Suprapubic skin (tissue), 4 donors: ENCODE data around the gene MAPKAPK5.

Experiments used
- CTCF ChIP-seq, 2 donors: fragments of 200-600 bp in 1 of 2; fragments of 450-650 bp in 1 of 2; sonication (generic) in 1 of 2; IDR thresholded peaks; one replicate each; pipeline ENCODE4 v1.5.1; 2016 to 2019; ENCODE audit warnings: antibody characterized with exemption in 2 of 2, mild to moderate bottlenecking in 1 of 2, moderate library complexity in 1 of 2
- EP300 ChIP-seq: sonication (generic); formaldehyde crosslinking; IDR thresholded peaks from one replicate; pipeline ENCODE4 v1.6.1; 2017; ENCODE audit warnings: antibody characterized with exemption
- POLR2A ChIP-seq, 2 donors: fragments of 450-650 bp; IDR thresholded peaks; one replicate each; pipeline ENCODE4 v1.6.1; 2017; ENCODE audit warnings: antibody characterized with exemption in 2 of 2, mild to moderate bottlenecking in 2 of 2, moderate library complexity in 2 of 2
- POLR2AphosphoS5 ChIP-seq, 3 donors: sonication (generic); formaldehyde crosslinking; IDR thresholded peaks; one replicate each; pipeline ENCODE4 v1.6.1; 2017; ENCODE audit warnings: antibody characterized with exemption in 3 of 3

- no peak for TF ChIP-seq CTCF (IDR thresholded peaks at IDR 0.05)
- TF ChIP-seq POLR2AphosphoS5 (IDR thresholded peaks at IDR 0.05) = no peak
- TF ChIP-seq POLR2A (IDR thresholded peaks at IDR 0.05) = no peak
- no peak for TF ChIP-seq EP300
Measured at GRCh38 chr12:111881716-111882115, 39.7 kb downstream of the MAPKAPK5 start.
